Right lobe of liver (tissue), 6 donors: Measurements from ENCODE around the gene CAVIN1. TPM values are rescaled to one million over a fixed set of nuclear protein-coding genes. Genes with fewer than 3 reads are reported as not detected.

Experiments used
- ATAC-seq, 4 donors: fragments of 200-7000 bp; cut with Tn5 transposase; one replicate each; pipeline ENCODE4 v1.9.1; 2020; ENCODE audit warnings: mild to moderate bottlenecking in 4 of 4, moderate library complexity in 4 of 4
- DNase-seq, 3 donors: peaks; one replicate each; pipeline ENCODE4 v3.0.0-alpha.2; 2020
- H3K27ac ChIP-seq, 3 donors: fragments of 200-600 bp; one replicate each; pipeline ENCODE4 v1.8.0; 2022
- H3K27me3 ChIP-seq, 2 donors: fragments of 200-600 bp; one replicate each; pipeline ENCODE4 v1.8.0; 2022
- H3K36me3 ChIP-seq, 4 donors: fragments of 200-600 bp; sonication (generic) in 1 of 4; one replicate each; pipeline versions ENCODE4 v1.5.1 to v1.8.0; 2017 to 2022; ENCODE audit warnings: control low read depth in 1 of 4
- H3K4me1 ChIP-seq, 4 donors: fragments of 200-600 bp; sonication (generic) in 1 of 4; one replicate each; pipeline versions ENCODE4 v1.5.1 to v1.8.0; 2017 to 2022; ENCODE audit warnings: control low read depth in 1 of 4
- H3K4me3 ChIP-seq, 3 donors: fragments of 200-600 bp; one replicate each; pipeline ENCODE4 v1.8.0; 2022
- H3K9me3 ChIP-seq, 4 donors: fragments of 200-600 bp; sonication (generic) in 1 of 4; one replicate each; pipeline versions ENCODE4 v1.5.1 to v1.8.0; 2017 to 2022; ENCODE audit warnings: control low read depth in 1 of 4
- CTCF ChIP-seq, 4 donors: fragments of 200-600 bp in 3 of 4; fragments of 450-650 bp in 1 of 4; IDR thresholded peaks; one replicate each; pipeline versions ENCODE4 v1.5.1 to v1.8.0; 2016 to 2022; ENCODE audit warnings: antibody characterized with exemption in 4 of 4, mild to moderate bottlenecking in 2 of 4
- POLR2A ChIP-seq: fragments of 450-650 bp; IDR thresholded peaks from one replicate; pipeline ENCODE4 v1.6.1; 2017; ENCODE audit warnings: antibody characterized with exemption, mild to moderate bottlenecking
- WGBS: methylation state at CpG from one replicate; pipeline ENCODE4 v1.1.6; 2018; ENCODE audit warnings: low coverage, low lambda C conversion rate; ENCODE audit not compliant: insufficient coverage; ENCODE audit errors: missing lambda C conversion rate; 5-methylcytosine and 5-hydroxymethylcytosine counted together
- intact Hi-C, 2 donors: fragments of 100-400 bp; cut with DNase I; formaldehyde crosslinking; loops; one replicate each; pipeline versions ENCODE4 v1.11.2 to v1.14.1; 2022
- total RNA-seq, 6 experiments: library from RNA; depleted of rRNA in 2 of 6; stranded (reverse); fragments of >200 nt in 2 of 6; fragmentation: NEBNext Ultra II Directional in 3 of 6; extraction: Animal tissue kit (Norgen Biotek cat#: 25700) in 3 of 6; gene quantifications; one replicate each; pipeline versions ENCODE4 v1.1.0 to v1.2.4, GENCODE V29; 2016 to 2023
- donor health status: DM: no; HTN: yes; CAD: no.
- donor health status: DM: no; HTN: no; CAD: no.
- donor health status: DM: no; HTN: no; CAD: no.
- donor health status: DM: no; HTN: yes; CAD: no.
- donor health status: DM: no; HTN: yes; CAD: no.

The CAVIN1 gene
- total RNA-seq, 6 experiments from 2014 or later: 8.7 to 29.6 (median 17.4) TPM

DNA sequence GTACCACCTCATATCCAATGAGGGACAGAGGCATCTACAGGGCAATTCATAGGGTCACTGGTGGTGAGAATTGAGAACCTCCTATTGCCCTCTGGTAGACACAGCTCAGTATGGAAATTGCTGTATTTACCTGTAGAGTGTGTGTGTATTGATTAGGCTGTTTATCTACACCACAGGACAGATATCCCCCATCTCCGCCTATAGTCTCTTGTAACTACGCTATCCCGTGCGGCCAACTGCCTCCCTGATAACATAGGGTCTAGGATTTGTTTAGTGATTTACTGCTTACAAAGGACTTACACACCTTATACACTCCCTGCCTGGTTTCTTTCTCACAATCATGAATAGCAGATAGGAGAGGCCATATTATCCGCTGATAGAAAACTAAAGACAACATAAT, 33.2 kb downstream of the CAVIN1 start:
- Histone ChIP-seq H3K27ac (peak overlapping the region in 1 of 3 donors; percentile 90), H3K9me3 (no peaks in the 10 kb centered on the region), H3K27me3 (no peaks in the 10 kb centered on the region), H3K36me3 (no peaks in the 10 kb centered on the region), H3K4me3 (no peak overlapping the region), H3K4me1 (peaks cover 0 to 35% (median 11%) of the 10 kb centered on the region in 4 donors)
- WGBS: 94% methylated on average over 5 of the region's 5 CpGs
- DNase-seq: no peak
- no peak for ATAC-seq
- no peak for TF ChIP-seq POLR2A
- no peak for TF ChIP-seq CTCF (IDR thresholded peaks at IDR 0.05)
- intact Hi-C loops: loop anchor here in 1 of 2 donors (10.0 kb wide), 1 partner anchor 45 kb away; no protein-coding TSS in a partner anchor

- intact Hi-C loops: no loop called here
- Histone ChIP-seq H3K27ac (peak overlapping the region; percentile 87 to 94 (median 90)), H3K9me3 (no peaks in the 10 kb centered on the region), H3K4me3 (peak overlapping the region; percentile 29 to 44 (median 42)), H3K4me1 (peaks cover 0 to 42% (median 14%) of the 10 kb centered on the region in 4 donors), H3K36me3 (no peaks in the 10 kb centered on the region), H3K27me3 (no peaks in the 10 kb centered on the region)
- DNase-seq (no peak), ATAC-seq (peak in 1 of 4 donors; percentile 23)
- WGBS: 12% methylated on average over 10 of the region's 11 CpGs
- no peak for TF ChIP-seq POLR2A
- TF ChIP-seq CTCF (IDR thresholded peaks at IDR 0.05): no peak
Measured at GRCh38 chr17:42389135-42389417, 34.0 kb downstream of the CAVIN1 start.

DNA sequence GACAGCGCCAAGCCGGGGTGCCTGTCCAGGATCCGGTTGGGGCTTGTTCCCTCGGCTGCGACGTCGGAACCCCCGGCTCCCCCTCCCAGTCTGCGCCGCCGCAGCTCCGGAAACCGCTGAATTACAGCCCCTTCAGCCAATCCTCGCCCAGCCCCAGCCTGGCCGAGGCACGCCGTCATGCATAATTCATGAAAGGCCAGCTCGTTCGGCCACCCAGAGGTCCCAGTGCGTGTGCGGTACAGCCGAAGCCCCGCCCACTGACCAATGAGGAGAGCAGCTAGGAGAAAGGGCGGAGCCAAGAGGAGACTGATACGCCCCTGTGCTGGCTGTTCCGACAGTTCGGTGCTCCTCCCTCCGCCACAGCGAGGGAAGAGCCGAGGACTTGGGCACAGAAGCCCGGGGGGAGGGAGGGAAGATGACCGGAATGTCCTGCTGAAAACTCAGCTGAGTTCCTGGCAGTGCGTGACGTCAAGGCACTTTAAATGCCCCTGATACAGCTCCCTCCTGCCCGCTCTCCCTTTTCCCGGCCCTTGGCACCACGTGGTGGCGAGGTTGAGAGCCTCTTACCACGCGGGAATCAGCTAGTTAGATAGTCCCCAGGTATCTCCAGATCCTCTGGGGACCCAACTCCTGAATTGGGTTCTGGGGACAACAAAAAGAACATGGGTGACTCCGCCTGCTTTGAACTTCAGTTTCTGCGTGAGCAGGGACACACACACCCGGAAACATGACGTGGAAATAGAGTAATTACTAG, 34.5 kb downstream of the CAVIN1 start, which contains the start of gene STAT3:
Gene STAT3, minus strand, starts transcription at position 62 of the 754 bp plus-strand sequence. CDS start 39,926 bp downstream, outside the sequence.
- TF ChIP-seq CTCF (IDR thresholded peaks at IDR 0.05) (peak in 1 of 4 donors; percentile 12), POLR2A (peak; percentile 97)
- Histone ChIP-seq H3K27me3 (no peaks in the 10 kb centered on the region), H3K36me3 (no peaks in the 10 kb centered on the region), H3K4me3 (peak within 1 kb of the TSS; percentile 89 to 98 (median 91)), H3K9me3 (no peaks in the 10 kb centered on the region), H3K27ac (peak within 1 kb of the TSS; percentile 100), H3K4me1 (peaks cover 0 to 47% (median 14%) of the 10 kb centered on the region in 4 donors)
- intact Hi-C loops: no loop called here
- peak; percentile 100 for DNase-seq
- ATAC-seq: peak; percentile 91 to 97 (median 94)
- whole genome bisulfite sequencing: 0% methylated on average over 10 of the region's 44 CpGs

DNA sequence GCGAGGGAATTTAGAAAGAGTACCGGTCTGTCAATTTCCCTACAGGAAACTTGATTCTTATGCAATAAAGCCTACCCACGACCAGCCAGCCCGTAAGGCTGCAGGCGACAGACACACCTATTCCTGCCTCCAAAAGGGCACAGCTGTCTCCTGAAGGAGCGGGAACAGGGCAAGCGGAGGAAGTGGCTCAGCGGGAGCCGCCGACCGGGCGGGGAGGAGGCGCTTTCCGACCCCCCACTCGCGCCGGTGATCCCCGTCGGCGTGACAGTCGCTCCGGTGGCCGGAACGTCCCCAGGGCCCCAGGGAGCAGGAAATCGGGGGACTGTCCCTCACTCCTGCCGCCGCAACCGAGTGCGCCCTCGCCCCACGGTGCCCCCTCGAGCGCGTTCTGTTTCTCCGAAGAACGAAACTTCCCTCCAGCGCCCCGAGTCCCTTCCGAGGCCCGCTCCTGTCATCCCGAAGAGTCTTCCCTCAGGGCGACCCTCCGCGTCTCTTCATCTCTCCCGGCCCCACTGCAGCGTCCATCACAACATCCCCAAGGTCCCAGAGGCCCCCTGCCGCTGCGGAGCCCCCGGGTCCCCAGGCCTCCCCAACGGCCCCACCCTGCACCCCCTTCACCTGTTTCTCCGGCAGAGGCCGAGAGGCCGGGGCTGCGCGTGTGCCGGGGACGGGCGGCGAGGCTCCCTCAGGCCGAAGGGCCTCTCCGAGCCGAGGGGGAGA, 35.2 kb downstream of the CAVIN1 start:
- TF ChIP-seq POLR2A (no peak), CTCF (IDR thresholded peaks at IDR 0.05) (no peak)
- DNase-seq: peak; percentile 55 to 72 (median 67)
- ATAC-seq: peak; percentile 12 to 33 (median 18)
- Histone ChIP-seq H3K4me1 (peaks cover 0 to 55% (median 14%) of the 10 kb centered on the region in 4 donors), H3K27ac (peak overlapping the region; percentile 100), H3K27me3 (no peaks in the 10 kb centered on the region), H3K9me3 (no peaks in the 10 kb centered on the region), H3K36me3 (no peaks in the 10 kb centered on the region), H3K4me3 (peak overlapping the region; percentile 89 to 98 (median 91))
- WGBS: 0% methylated on average over 6 of the region's 62 CpGs
- intact Hi-C loops: no loop called here
